Muscle layer of colon (tissue), 2 donors: ENCODE results near the gene LRRC4C.

Experiments used
- H3K27ac ChIP-seq: one replicate; pipeline ENCODE4 v1.7.0; 2013; ENCODE audit warnings: low read depth, mild to moderate bottlenecking, low read length, moderate library complexity
- H3K27me3 ChIP-seq, 2 donors: one replicate each; pipeline ENCODE4 v1.7.0; 2013; ENCODE audit warnings: low read length in 2 of 2, mild to moderate bottlenecking in 2 of 2; ENCODE audit not compliant: insufficient read depth in 2 of 2, control insufficient read depth in 1 of 2
- H3K36me3 ChIP-seq: one replicate; pipeline ENCODE4 v1.7.0; 2013; ENCODE audit warnings: mild to moderate bottlenecking, low read length; ENCODE audit not compliant: insufficient read depth
- H3K4me1 ChIP-seq: one replicate; pipeline ENCODE4 v1.7.0; 2013; ENCODE audit warnings: mild to moderate bottlenecking, low read length; ENCODE audit not compliant: insufficient read depth
- H3K4me3 ChIP-seq, 2 donors: one replicate each; pipeline ENCODE4 v1.7.0; 2013; ENCODE audit warnings: low read length in 2 of 2, low read depth in 1 of 2, mild to moderate bottlenecking in 1 of 2, moderate library complexity in 1 of 2
- H3K9ac ChIP-seq: one replicate; pipeline ENCODE4 v1.7.0; 2013; ENCODE audit warnings: low read length
- H3K9me3 ChIP-seq: one replicate; pipeline ENCODE4 v1.7.0; 2013; ENCODE audit warnings: mild to moderate bottlenecking, low read length
- donor health status: abdominal sarcoma.
- donor health status: Adenocarcinoma of cecum.

Gene LRRC4C

GRCh38 chr11:41458154-41458553 lies 1.3 kb downstream of the LRRC4C start:
- Histone ChIP-seq H3K4me3 (no peak overlapping the region), H3K9ac (no peak overlapping the region), H3K27ac (no peak overlapping the region), H3K27me3 (peaks cover 8 to 11% of the 10 kb centered on the region in 2 donors), H3K36me3 (no peaks in the 10 kb centered on the region), H3K4me1 (peaks cover 5% of the 10 kb centered on the region), H3K9me3 (no peaks in the 10 kb centered on the region)

GRCh38 chr11:41457216-41458014 lies 2.0 kb downstream of the LRRC4C start:
- H3K9ac ChIP-seq, result no peak overlapping the region
- H3K4me3 ChIP-seq, result no peak overlapping the region
- H3K27ac ChIP-seq, result no peak overlapping the region
- H3K4me1 ChIP-seq, result peaks cover 5% of the 10 kb centered on the region
- H3K9me3 ChIP-seq, result no peaks in the 10 kb centered on the region
- H3K36me3 ChIP-seq, result no peaks in the 10 kb centered on the region
- H3K27me3 ChIP-seq, result peaks cover 8 to 11% of the 10 kb centered on the region in 2 donors

- no peaks in the 10 kb centered on the region for H3K36me3 ChIP-seq
- peaks cover 8 to 11% of the 10 kb centered on the region in 2 donors for H3K27me3 ChIP-seq
- H3K9ac ChIP-seq, result no peak overlapping the region
- H3K4me1 ChIP-seq, result peaks cover 5% of the 10 kb centered on the region
- H3K9me3 ChIP-seq, result no peaks in the 10 kb centered on the region
- no peak overlapping the region for H3K27ac ChIP-seq
- no peak overlapping the region for H3K4me3 ChIP-seq
These were observed 3.2 kb downstream of the LRRC4C start for GRCh38 chr11:41456269-41456668.

DNA sequence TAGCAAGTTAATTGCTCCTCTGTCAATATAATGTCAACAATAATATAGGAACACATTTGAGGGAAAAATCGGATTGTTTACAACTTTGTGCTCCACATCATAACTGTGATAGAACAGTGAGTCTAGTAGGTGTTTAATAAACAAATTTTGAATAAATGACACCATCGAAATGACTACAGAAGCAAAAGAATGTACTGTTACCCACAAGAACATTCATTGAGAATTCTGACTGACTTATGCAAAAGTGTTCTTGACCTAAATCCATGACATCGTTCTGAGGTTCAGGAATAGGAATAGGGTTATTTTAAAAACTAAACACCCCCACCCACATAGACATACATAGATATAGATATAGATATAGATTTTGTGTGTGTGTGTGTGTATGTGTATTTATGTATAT lies 8.4 kb downstream of the LRRC4C start:
- no peaks in the 10 kb centered on the region for H3K4me1 ChIP-seq
- no peaks in the 10 kb centered on the region for H3K36me3 ChIP-seq
- H3K4me3 ChIP-seq, result no peak overlapping the region
- no peak overlapping the region for H3K9ac ChIP-seq
- H3K27ac ChIP-seq, result no peak overlapping the region
- no peaks in the 10 kb centered on the region for H3K9me3 ChIP-seq
- no peaks in the 10 kb centered on the region for H3K27me3 ChIP-seq

GRCh38 chr11:41449483-41450050 lies 9.9 kb downstream of the LRRC4C start:
- no peak overlapping the region for H3K9ac ChIP-seq
- H3K27ac ChIP-seq, result no peak overlapping the region
- no peaks in the 10 kb centered on the region for H3K9me3 ChIP-seq

GRCh38 chr11:41446566-41446965 lies 12.9 kb downstream of the LRRC4C start:
- Histone ChIP-seq H3K9me3 (no peaks in the 10 kb centered on the region), H3K4me3 (no peak overlapping the region), H3K27me3 (no peaks in the 10 kb centered on the region), H3K4me1 (no peaks in the 10 kb centered on the region), H3K9ac (no peak overlapping the region), H3K36me3 (no peaks in the 10 kb centered on the region), H3K27ac (no peak overlapping the region)

More at GRCh38 chr11:41449483-41450050, 9.9 kb downstream of the LRRC4C start:
- no peaks in the 10 kb centered on the region for H3K4me1 ChIP-seq
- no peak overlapping the region for H3K4me3 ChIP-seq
- no peaks in the 10 kb centered on the region for H3K36me3 ChIP-seq
- no peaks in the 10 kb centered on the region for H3K27me3 ChIP-seq

- Histone ChIP-seq H3K4me1 (no peaks in the 10 kb centered on the region), H3K27ac (no peak overlapping the region), H3K27me3 (no peaks in the 10 kb centered on the region), H3K9ac (no peak overlapping the region), H3K36me3 (no peaks in the 10 kb centered on the region), H3K9me3 (no peaks in the 10 kb centered on the region), H3K4me3 (no peak overlapping the region)
These were observed 13.3 kb downstream of the LRRC4C start for GRCh38 chr11:41446107-41446506.

GRCh38 chr11:41437006-41437490 lies 22.4 kb downstream of the LRRC4C start:
- Histone ChIP-seq H3K9me3 (no peaks in the 10 kb centered on the region), H3K27ac (no peak overlapping the region), H3K4me1 (no peaks in the 10 kb centered on the region), H3K4me3 (no peak overlapping the region), H3K27me3 (no peaks in the 10 kb centered on the region), H3K9ac (no peak overlapping the region), H3K36me3 (no peaks in the 10 kb centered on the region)

DNA sequence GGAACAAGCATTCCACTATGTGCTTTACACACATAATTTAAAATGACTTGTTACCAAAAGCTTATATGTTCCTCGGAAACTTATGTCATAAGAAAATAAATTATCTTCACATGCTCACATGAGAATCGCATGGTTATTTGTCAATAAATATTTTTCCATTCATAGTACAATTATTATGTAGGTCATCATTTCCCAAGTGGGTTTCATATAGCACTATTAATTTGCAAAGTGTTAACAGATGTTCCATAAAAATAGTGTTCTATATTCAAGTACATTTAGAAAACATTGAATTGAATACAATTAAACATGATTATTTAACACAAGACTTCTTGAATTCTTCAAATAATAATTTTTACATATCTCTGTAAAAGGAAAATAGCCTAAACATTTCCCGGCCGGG lies 23.9 kb downstream of the LRRC4C start:
- no peaks in the 10 kb centered on the region for H3K4me1 ChIP-seq
- no peaks in the 10 kb centered on the region for H3K27me3 ChIP-seq
- H3K27ac ChIP-seq, result no peak overlapping the region
- no peak overlapping the region for H3K9ac ChIP-seq
- no peak overlapping the region for H3K4me3 ChIP-seq
- H3K36me3 ChIP-seq, result no peaks in the 10 kb centered on the region
- H3K9me3 ChIP-seq, result no peaks in the 10 kb centered on the region

DNA sequence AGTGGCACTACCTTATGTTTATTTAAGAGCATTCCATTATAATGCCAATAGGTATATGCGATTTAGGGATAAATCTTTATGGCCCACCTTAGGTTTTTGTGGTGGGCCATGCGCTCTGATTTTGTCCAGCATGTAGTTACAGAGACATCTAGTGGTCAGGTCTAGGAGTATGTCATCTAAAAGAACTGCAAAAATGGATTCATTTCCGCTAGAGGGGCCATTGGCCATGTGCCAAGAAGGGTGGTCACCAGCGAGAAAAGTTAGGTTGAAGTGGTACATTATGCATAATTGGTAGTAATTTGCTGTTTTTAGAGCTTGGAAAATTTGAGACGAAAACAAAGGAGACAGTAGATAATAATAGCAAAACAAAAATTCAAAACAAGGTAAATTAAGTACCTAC lies 27.7 kb downstream of the LRRC4C start:
- H3K36me3 ChIP-seq, result no peaks in the 10 kb centered on the region
- no peaks in the 10 kb centered on the region for H3K27me3 ChIP-seq
- no peaks in the 10 kb centered on the region for H3K9me3 ChIP-seq
- H3K9ac ChIP-seq, result no peak overlapping the region
- H3K27ac ChIP-seq, result no peak overlapping the region
- no peak overlapping the region for H3K4me3 ChIP-seq
- no peaks in the 10 kb centered on the region for H3K4me1 ChIP-seq

DNA sequence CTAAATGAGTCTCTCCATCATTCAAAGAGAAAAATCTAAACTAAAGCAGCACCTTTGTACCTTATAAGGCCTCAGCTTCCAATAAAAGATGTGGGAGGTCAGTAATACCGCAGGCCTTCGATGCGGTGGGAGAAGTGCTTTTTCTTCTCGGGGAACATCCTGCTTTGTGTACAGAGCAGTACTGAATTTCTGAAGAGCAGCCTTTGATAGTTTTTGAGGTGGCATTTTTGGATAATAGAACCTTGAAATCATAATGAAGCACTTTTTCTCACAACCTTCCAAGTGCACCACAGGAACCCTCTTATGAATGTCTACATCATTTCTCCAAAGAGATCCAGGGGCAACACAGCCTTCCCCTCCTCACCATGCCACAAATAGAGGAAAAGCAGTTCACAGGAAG lies 39.6 kb downstream of the LRRC4C start:
- Histone ChIP-seq H3K9ac (no peak overlapping the region), H3K27ac (no peak overlapping the region), H3K27me3 (no peaks in the 10 kb centered on the region), H3K9me3 (no peaks in the 10 kb centered on the region), H3K4me3 (no peak overlapping the region), H3K36me3 (no peaks in the 10 kb centered on the region), H3K4me1 (no peaks in the 10 kb centered on the region)
